GM12878 (cell line): ENCODE measurements around the gene GH1.

ENCODE experiments used
- ATF3 ChIP-seq: IDR thresholded peaks from 2 replicates; pipeline ENCODE4 v1.6.1; 2011; ENCODE audit warnings: low read depth, mild to moderate bottlenecking, low read length, moderate library complexity, borderline replicate concordance; ENCODE audit errors: extremely low read depth
- CHD1 ChIP-seq: IDR thresholded peaks from 2 replicates; pipeline ENCODE4 v1.6.1; 2012; ENCODE audit warnings: low read depth, low read length, improper control_type of control experiment
- CTCF ChIP-seq, 3 experiments: IDR thresholded peaks in 2 of 3; conservative IDR thresholded peaks in 1 of 3; 2 replicates each; pipeline ENCODE4 v1.5.1; 2011; ENCODE audit warnings: low read depth in 3 of 3, low read length in 3 of 3, mild to moderate bottlenecking in 3 of 3, control low read depth in 2 of 3, moderate library complexity in 2 of 3, inconsistent platforms in 1 of 3, mixed read lengths in 1 of 3; ENCODE audit not compliant: control insufficient read depth in 2 of 3, insufficient read depth in 1 of 3; ENCODE audit errors: extremely low read depth in 1 of 3
- EGR1 ChIP-seq, 2 experiments: IDR thresholded peaks; 1 replicate in 1 of 2; 2 replicates in 1 of 2; pipeline ENCODE4 v1.6.1; 2011 to 2012; ENCODE audit warnings: low read depth in 2 of 2, low read length in 2 of 2, borderline replicate concordance in 1 of 2, mild to moderate bottlenecking in 1 of 2, moderate library complexity in 1 of 2
- KDM1A ChIP-seq: fragments of 200-600 bp; sonication (generic); IDR thresholded peaks from 2 replicates; pipeline ENCODE4 v1.6.1; 2016; ENCODE audit warnings: borderline replicate concordance
- PAX5 ChIP-seq: IDR thresholded peaks from 2 replicates; pipeline ENCODE4 v1.6.1; 2011; ENCODE audit warnings: low read depth, low read length, borderline replicate concordance
- RAD51 ChIP-seq: fragments of 450-650 bp; IDR thresholded peaks from 2 replicates; pipeline ENCODE4 v1.6.1; 2016; ENCODE audit warnings: moderate library complexity, mild to moderate bottlenecking, inconsistent platforms
- STAT1 ChIP-seq: fragments of 450-650 bp; conservative IDR thresholded peaks from 2 replicates; pipeline ENCODE4 v1.6.1; 2014; ENCODE audit warnings: antibody characterized with exemption, mild to moderate bottlenecking
- TBL1XR1 ChIP-seq: IDR thresholded peaks from 2 replicates; pipeline ENCODE4 v1.6.1; 2012; ENCODE audit warnings: low read depth, low read length, improper control_type of control experiment
- USF1 ChIP-seq: IDR thresholded peaks from 2 replicates; pipeline ENCODE4 v1.6.1; 2011; ENCODE audit warnings: borderline replicate concordance, low read depth, mild to moderate bottlenecking, moderate library complexity, mixed read lengths, low read length; ENCODE audit not compliant: insufficient read depth; ENCODE audit errors: extremely low read length
- USF2 ChIP-seq: IDR thresholded peaks from 2 replicates; pipeline ENCODE4 v1.6.1; 2011; ENCODE audit warnings: low read depth, low read length, improper control_type of control experiment, borderline replicate concordance
- YY1 ChIP-seq: IDR thresholded peaks from 2 replicates; pipeline ENCODE4 v1.6.1; 2011; ENCODE audit warnings: low read depth, mild to moderate bottlenecking, low read length

- TF ChIP-seq STAT1, result no peak
- TF ChIP-seq USF2, result no peak
- TF ChIP-seq CTCF (IDR thresholded peaks at IDR 0.05 in 2 of 3, conservative IDR thresholded peaks at IDR 0.05 in 1 of 3; ENCODE audit: control insufficient read depth in 2 of 3, extremely low read depth in 1 of 3, insufficient read depth in 1 of 3, low read depth in 3 of 3, low read length in 3 of 3), result no peak
- no peak for TF ChIP-seq RAD51
- no peak for TF ChIP-seq KDM1A
- TF ChIP-seq CHD1, result no peak
- TF ChIP-seq EGR1 (IDR thresholded peaks at IDR 0.05; ENCODE audit: borderline replicate concordance in 1 of 2, low read depth in 2 of 2, low read length in 2 of 2), result no peak
- no peak for TF ChIP-seq PAX5
- no peak for TF ChIP-seq YY1
- TF ChIP-seq USF1, result no peak
- no peak for TF ChIP-seq ATF3
- no peak for TF ChIP-seq TBL1XR1
Measured at GRCh38 chr17:63910096-63910495, 8.5 kb downstream of the GH1 start.
